DOHH2 (cell line): Measurements from ENCODE around the gene PEX10.

Experiments
- H3F3A ChIP-seq: fragments of 200-600 bp; sonication (generic), shearing (Covaris generic); 2 replicates; pipeline ENCODE4 v1.6.0; 2016; ENCODE audit warnings: antibody characterized with exemption, mild to moderate bottlenecking; ENCODE audit not compliant: control insufficient read depth, insufficient read depth
- H3K27ac ChIP-seq: fragments of 200-600 bp; sonication (generic); 2 replicates; pipeline ENCODE4 v1.5.1; 2014; ENCODE audit warnings: low read depth, mild to moderate bottlenecking, low read length, moderate library complexity
- H3K27me3 ChIP-seq: fragments of 200-600 bp; sonication (generic); 2 replicates; pipeline ENCODE4 v1.6.1; 2014; ENCODE audit warnings: mild to moderate bottlenecking, low read length, mixed read lengths; ENCODE audit not compliant: control insufficient read depth
- H3K36me3 ChIP-seq: fragments of 200-600 bp; sonication (generic); 2 replicates; pipeline ENCODE4 v1.6.1; 2014; ENCODE audit warnings: mild to moderate bottlenecking, low read length, moderate library complexity, mixed read lengths; ENCODE audit not compliant: control insufficient read depth
- H3K4me1 ChIP-seq: fragments of 200-600 bp; sonication (generic); 2 replicates; pipeline ENCODE4 v1.6.1; 2014; ENCODE audit warnings: mild to moderate bottlenecking, low read length, mixed read lengths; ENCODE audit not compliant: control insufficient read depth
- H3K4me2 ChIP-seq: fragments of 200-600 bp; sonication (generic); 2 replicates; pipeline ENCODE4 v1.6.0; 2014; ENCODE audit warnings: mild to moderate bottlenecking, low read length, moderate library complexity
- H3K4me3 ChIP-seq: fragments of 200-600 bp; sonication (generic); 2 replicates; pipeline ENCODE4 v1.5.1; 2014; ENCODE audit warnings: mild to moderate bottlenecking, low read length, mixed read lengths
- H3K79me2 ChIP-seq: fragments of 200-600 bp; sonication (generic); 2 replicates; pipeline ENCODE4 v1.6.1; 2014; ENCODE audit warnings: mild to moderate bottlenecking, low read length, mixed read lengths; ENCODE audit not compliant: control insufficient read depth
- H3K9me2 ChIP-seq: fragments of 200-600 bp; sonication (generic); replicated peaks from 2 replicates; pipeline ENCODE4 v1.6.1; 2014; ENCODE audit warnings: mild to moderate bottlenecking, low read length, mixed read lengths; ENCODE audit not compliant: control insufficient read depth
- H3K9me3 ChIP-seq: fragments of 200-600 bp; sonication (generic); 2 replicates; pipeline ENCODE4 v1.6.1; 2014; ENCODE audit warnings: antibody characterized with exemption, low read length, mixed read lengths; ENCODE audit not compliant: control insufficient read depth, insufficient read depth
- H4K20me1 ChIP-seq: fragments of 200-600 bp; sonication (generic); 2 replicates; pipeline ENCODE4 v1.6.0; 2014; ENCODE audit warnings: low read depth, mild to moderate bottlenecking, antibody characterized with exemption, low read length, moderate library complexity; ENCODE audit not compliant: control insufficient read depth, insufficient read depth
- CTCF ChIP-seq: fragments of 200-600 bp; sonication (generic); IDR thresholded peaks from one replicate; pipeline ENCODE4 v1.5.1; 2014; ENCODE audit warnings: antibody characterized with exemption, mild to moderate bottlenecking, low read depth, low read length; ENCODE audit not compliant: poor library complexity, severe bottlenecking
- EZH2phosphoT487 ChIP-seq: fragments of 200-600 bp; sonication (generic); IDR thresholded peaks from 2 replicates; pipeline ENCODE4 v1.6.1; 2017; ENCODE audit warnings: borderline replicate concordance, mild to moderate bottlenecking, antibody characterized with exemption, low read length, moderate library complexity, mixed read lengths

The PEX10 gene

DNA sequence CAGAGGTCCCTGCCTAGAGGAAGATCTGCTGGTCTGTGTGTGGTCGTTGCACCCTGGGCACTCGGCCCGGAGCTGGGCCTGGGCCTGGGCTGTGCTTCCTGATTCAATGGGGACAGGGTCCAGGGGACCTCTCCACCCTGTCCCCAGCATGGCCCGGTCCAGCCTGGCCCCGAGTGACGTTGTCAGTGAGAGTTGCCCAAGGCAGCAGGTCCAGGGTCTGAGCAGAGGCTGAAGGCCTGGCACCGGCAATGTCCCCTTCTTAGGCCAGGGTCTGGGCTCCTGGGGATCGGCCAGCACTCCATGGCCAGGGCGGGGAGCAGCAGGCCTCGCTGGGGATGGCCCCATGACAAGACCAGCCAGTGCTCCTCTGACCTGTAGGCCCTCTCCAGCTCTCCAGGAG lies 15.6 kb upstream of the PEX10 start:
- Histone ChIP-seq H3K4me3 (no peak overlapping the region), H3K4me2 (no peak overlapping the region), H3F3A (no peaks in the 10 kb centered on the region), H3K4me1 (no peaks in the 10 kb centered on the region), H3K9me2 (no peaks in the 10 kb centered on the region), H4K20me1 (no peaks in the 10 kb centered on the region), H3K79me2 (no peaks in the 10 kb centered on the region), H3K36me3 (no peaks in the 10 kb centered on the region), H3K27me3 (no peaks in the 10 kb centered on the region), H3K27ac (no peak overlapping the region), H3K9me3 (peaks cover 21% of the 10 kb centered on the region; the same call in 1 of the 2 replicates)
- TF ChIP-seq EZH2phosphoT487 (no peak), CTCF (no peak)

GRCh38 chr1:2427051-2427450 lies 14.7 kb upstream of the PEX10 start:
- Histone ChIP-seq H4K20me1 (no peaks in the 10 kb centered on the region), H3K79me2 (no peaks in the 10 kb centered on the region), H3F3A (no peaks in the 10 kb centered on the region), H3K4me1 (no peaks in the 10 kb centered on the region), H3K27me3 (no peaks in the 10 kb centered on the region), H3K36me3 (no peaks in the 10 kb centered on the region), H3K27ac (no peak overlapping the region), H3K4me2 (no peak overlapping the region), H3K9me2 (no peaks in the 10 kb centered on the region), H3K4me3 (no peak overlapping the region), H3K9me3 (peaks cover 21% of the 10 kb centered on the region; the same call in 1 of the 2 replicates)
- TF ChIP-seq CTCF (no peak), EZH2phosphoT487 (no peak)

- no peaks in the 10 kb centered on the region for H3K27me3 ChIP-seq
- H3K27ac ChIP-seq: no peak overlapping the region
- no peaks in the 10 kb centered on the region for H3K36me3 ChIP-seq
- no peak overlapping the region for H3K4me3 ChIP-seq
- H3K4me2 ChIP-seq: no peak overlapping the region
- H3K9me2 ChIP-seq: no peaks in the 10 kb centered on the region
- no peaks in the 10 kb centered on the region for H3F3A ChIP-seq
- H3K9me3 ChIP-seq: peaks cover 21% of the 10 kb centered on the region; the same call in 1 of the 2 replicates
- H4K20me1 ChIP-seq: no peaks in the 10 kb centered on the region
- no peaks in the 10 kb centered on the region for H3K4me1 ChIP-seq
- TF ChIP-seq EZH2phosphoT487 (no peak), CTCF (no peak)
- no peaks in the 10 kb centered on the region for H3K79me2 ChIP-seq
Observed at GRCh38 chr1:2426540-2426939, 14.2 kb upstream of the PEX10 start.
